GM12801 (cell line): ENCODE measurements around the gene VAC14.

Source experiments
- TF ChIP-seq, protein P1 (sequence below): IDR thresholded peaks from one replicate; pipeline ENCODE4 v1.5.1; 2011; ENCODE audit warnings: control low read depth; ENCODE audit not compliant: insufficient read length; ENCODE audit errors: extremely low read depth

Gene VAC14

DNA sequence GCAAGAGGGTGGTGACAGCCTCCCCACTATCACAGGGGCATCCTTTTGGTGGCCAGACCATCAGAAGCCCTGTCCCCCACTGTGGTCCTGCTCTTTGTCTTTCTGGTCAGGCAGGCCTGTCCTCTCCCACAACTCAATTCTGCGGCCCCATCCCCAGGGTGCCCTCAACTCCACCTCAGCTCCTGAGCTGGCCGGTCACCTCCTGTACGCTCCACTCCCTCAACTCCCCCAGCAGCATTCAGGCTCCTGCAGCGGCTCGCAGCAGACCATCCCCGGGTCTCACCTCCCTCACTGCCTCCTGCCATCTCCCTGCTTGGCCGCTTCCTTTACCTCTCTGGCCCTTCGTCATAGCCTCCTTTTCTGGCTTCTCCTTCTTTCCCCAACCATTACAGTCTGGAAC, 71.7 kb downstream of the VAC14 start:
- TF ChIP-seq, protein P1, sequence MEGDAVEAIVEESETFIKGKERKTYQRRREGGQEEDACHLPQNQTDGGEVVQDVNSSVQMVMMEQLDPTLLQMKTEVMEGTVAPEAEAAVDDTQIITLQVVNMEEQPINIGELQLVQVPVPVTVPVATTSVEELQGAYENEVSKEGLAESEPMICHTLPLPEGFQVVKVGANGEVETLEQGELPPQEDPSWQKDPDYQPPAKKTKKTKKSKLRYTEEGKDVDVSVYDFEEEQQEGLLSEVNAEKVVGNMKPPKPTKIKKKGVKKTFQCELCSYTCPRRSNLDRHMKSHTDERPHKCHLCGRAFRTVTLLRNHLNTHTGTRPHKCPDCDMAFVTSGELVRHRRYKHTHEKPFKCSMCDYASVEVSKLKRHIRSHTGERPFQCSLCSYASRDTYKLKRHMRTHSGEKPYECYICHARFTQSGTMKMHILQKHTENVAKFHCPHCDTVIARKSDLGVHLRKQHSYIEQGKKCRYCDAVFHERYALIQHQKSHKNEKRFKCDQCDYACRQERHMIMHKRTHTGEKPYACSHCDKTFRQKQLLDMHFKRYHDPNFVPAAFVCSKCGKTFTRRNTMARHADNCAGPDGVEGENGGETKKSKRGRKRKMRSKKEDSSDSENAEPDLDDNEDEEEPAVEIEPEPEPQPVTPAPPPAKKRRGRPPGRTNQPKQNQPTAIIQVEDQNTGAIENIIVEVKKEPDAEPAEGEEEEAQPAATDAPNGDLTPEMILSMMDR, result no peak

DNA sequence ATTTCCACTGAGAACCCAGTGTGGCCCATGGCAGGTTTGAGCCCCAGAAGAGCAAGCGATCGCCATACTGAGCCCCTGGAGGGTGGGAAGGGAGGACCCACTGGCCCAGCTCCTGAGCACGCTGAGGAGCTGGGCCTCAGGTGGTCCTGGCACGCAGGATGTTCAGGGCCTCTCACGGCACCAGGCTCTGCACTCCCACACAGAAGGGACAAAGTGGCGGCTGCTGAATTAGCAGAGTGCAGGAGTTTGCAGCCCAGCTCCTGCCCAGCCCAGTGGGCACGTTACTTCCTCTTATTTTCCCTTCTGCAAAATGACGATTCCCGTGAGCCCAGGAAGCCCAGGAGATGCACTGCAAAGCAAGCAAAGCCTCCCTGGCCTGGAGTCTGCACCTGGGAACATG, 72.8 kb downstream of the VAC14 start:
- TF ChIP-seq, protein P1, result no peak

DNA sequence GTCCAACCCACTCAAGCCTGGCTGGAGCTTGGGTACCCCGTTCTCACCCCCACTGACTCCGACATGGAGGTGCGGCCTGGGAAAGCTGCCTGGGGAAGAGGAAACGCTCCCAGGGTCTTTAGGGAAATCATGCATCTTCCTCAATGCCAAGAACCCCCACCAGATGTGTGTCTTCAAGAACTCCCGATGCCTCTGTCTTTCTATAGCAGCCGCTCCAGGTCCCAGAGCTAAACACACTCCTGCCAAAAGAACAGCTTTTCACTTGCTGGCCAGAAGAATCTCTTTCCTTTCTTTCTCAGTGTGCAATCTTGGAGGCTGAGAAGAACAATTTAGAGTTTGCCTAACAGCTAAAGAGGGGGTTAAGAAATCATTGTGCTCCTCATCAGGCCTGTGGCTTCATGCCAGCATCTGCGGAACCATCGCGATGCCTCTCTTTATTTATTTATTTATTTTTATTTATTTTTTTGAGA, 74.0 kb downstream of the VAC14 start:
- TF ChIP-seq, protein P1, result no peak

- TF ChIP-seq, protein P1, result no peak
Measured at GRCh38 chr16:70725912-70726828, 74.8 kb downstream of the VAC14 start.

- TF ChIP-seq, protein P1, result no peak
Measured at GRCh38 chr16:70725024-70725911, 75.7 kb downstream of the VAC14 start.

GRCh38 chr16:70724146-70725023, 76.6 kb downstream of the VAC14 start:
- TF ChIP-seq, protein P1, result no peak
